ENCODE measurements around the gene XAF1.
"Not testable (repeated sequence)": the region's sequence is repeated elsewhere in the genome, so short reads cannot be mapped to it uniquely, and the experiment has no call there.

The XAF1 gene

DNA sequence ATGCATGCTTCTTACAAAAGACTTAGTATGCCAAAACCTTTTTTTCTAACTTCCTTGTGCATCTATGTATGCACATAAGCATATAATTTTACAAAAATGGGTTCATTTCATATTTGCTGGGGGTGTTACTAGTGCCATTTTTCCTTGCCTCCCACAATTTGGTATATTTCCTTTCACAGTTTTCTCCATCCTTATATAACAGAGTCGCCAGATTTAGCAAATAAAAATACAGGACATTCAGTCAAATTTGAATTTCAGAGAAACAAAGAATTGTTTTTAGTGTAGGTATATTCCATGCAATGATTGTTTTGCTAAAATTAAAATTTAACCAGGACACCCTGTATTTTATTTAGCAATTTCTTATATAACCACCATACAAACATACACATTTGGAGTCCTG lies 16.2 kb downstream of the XAF1 start:
- no peak overlapping the region for H3K4me3 ChIP-seq (ENCODE audit: low read depth, low read length)
- TF ChIP-seq, protein P1, sequence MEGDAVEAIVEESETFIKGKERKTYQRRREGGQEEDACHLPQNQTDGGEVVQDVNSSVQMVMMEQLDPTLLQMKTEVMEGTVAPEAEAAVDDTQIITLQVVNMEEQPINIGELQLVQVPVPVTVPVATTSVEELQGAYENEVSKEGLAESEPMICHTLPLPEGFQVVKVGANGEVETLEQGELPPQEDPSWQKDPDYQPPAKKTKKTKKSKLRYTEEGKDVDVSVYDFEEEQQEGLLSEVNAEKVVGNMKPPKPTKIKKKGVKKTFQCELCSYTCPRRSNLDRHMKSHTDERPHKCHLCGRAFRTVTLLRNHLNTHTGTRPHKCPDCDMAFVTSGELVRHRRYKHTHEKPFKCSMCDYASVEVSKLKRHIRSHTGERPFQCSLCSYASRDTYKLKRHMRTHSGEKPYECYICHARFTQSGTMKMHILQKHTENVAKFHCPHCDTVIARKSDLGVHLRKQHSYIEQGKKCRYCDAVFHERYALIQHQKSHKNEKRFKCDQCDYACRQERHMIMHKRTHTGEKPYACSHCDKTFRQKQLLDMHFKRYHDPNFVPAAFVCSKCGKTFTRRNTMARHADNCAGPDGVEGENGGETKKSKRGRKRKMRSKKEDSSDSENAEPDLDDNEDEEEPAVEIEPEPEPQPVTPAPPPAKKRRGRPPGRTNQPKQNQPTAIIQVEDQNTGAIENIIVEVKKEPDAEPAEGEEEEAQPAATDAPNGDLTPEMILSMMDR (IDR thresholded peaks at IDR 0.05; ENCODE audit: low read depth, low read length, missing control alignments) = no peak
- no peak for DNase-seq (ENCODE audit: low read depth)

DNA sequence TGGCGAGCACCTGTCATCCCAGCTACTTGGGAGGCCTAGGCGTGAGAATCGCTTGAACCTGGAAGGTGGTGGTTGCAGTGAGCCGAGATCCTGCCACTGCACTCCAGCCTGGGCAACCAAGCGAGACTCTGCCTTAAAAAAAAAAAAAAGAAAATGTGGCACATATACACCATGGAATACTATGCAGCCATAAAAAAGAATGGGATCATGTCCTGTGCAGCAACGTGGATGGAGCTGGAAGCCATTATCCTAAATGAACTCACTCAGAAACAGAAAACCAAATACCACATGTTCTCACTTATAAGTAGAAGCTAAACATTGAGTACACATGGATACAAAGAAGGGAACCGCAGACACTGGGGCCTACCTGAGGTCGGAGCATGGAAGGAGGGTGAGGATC lies 19.1 kb downstream of the XAF1 start:
- DNase-seq (ENCODE audit: low read depth) = not testable (repeated sequence)

DNA sequence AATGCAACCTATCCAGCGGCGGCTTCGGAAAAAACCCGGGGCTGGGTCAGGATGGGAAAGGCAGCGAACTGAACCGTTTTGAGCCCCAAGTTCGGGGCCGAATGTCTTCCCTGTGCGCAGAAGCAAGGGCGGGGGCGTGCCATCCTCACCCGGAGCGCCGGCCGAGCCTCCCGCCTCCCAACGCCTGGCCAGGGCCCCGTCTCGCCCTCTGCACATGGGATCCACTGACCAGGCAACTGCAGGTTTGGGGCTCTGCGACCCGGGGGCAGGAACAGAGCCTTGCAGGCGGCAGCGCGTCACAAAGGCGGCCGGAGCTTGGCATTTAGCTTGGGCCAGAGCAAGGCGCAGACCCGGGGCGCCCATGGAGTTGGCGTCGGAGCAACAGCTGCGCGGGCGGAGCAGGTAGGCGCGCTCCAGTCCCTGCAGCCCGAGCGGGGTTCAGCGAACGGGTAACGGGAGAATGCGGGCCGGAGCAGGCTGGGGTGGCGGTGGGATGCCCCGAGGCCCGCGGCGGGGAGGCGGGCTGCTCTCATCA lies 20.1 kb downstream of the XAF1 start, which contains the start of gene FBXO39:
Gene FBXO39, plus strand, starts transcription at position 345 of the 535 bp plus-strand sequence. CDS start 3,654 bp downstream, outside the sequence.
- DNase-seq (ENCODE audit: low read depth) = no peak
- H3K4me3 ChIP-seq (ENCODE audit: low read depth, low read length) = no peak within 1 kb of the TSS
- TF ChIP-seq, protein P1 (IDR thresholded peaks at IDR 0.05; ENCODE audit: low read depth, low read length, missing control alignments) = no peak

More for the DNA sequence above, 19.1 kb downstream of the XAF1 start:
- H3K4me3 ChIP-seq (ENCODE audit: low read depth, low read length) = not testable (repeated sequence)

DNA sequence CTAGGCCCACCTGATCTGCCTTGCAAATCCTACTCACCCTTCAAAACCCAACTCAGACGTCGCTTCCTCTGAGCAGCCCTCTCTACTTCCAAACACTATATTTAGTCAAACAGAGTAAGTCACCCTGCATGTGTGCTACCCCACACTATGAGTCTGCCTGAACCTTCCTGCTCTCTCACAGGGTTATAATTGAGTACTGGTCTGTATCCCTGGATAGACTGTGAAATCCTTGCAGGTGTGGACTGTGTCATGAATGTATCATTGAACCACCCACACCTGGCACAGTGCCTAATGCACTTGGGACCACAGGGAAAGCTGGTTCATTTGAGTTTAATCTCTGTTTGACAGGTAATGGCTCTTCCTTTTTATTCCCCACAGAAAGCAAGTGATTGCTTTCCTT lies 23.6 kb downstream of the XAF1 start:
- H3K4me3 ChIP-seq (ENCODE audit: low read depth, low read length) = no peak overlapping the region
- TF ChIP-seq, protein P1 (IDR thresholded peaks at IDR 0.05; ENCODE audit: low read depth, low read length, missing control alignments) = no peak
- no peak for DNase-seq (ENCODE audit: low read depth)

DNA sequence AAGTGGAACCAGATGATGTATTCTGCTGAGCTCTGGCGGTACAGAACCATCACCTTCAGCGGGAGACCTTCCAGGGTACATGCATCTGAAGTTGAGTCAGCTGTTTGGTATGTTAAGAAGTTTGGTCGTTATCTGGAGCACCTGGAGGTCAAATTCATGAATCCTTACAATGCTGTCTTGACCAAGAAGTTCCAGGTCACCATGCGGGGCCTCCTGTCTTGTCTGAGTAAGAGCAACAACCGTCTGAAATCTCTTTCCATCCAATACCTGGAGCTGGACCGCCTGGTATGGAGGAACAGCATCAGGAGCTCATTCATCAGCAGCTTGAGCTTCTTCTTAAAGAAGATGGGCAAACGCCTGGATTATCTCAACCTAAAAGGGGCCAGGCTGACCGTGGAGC lies 24.2 kb downstream of the XAF1 start:
- no peak overlapping the region for H3K4me3 ChIP-seq (ENCODE audit: low read depth, low read length)
- no peak for DNase-seq (ENCODE audit: low read depth)
- TF ChIP-seq, protein P1 (IDR thresholded peaks at IDR 0.05; ENCODE audit: low read depth, low read length, missing control alignments) = no peak

DNA sequence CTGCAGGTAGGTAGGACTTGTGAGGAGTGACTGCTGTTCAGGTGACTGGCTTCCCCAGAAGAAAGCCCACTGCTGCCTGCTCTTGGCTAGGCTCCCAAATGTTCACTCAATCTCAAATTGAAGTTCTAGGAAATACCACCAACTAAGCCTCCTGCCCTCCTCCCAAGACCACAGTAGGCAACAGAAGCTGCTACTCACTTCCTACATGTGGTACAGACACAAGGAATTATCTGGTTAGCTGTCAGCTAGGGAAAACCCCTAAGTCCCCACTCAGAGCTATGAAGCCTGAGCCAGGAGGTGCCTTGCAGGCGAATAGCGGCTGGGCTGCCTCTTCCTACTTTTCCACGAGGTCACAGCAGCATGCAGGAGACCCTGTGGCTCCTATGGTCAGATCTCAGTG lies 25.0 kb downstream of the XAF1 start:
- no peak overlapping the region for H3K4me3 ChIP-seq (ENCODE audit: low read depth, low read length)
- TF ChIP-seq, protein P1 (IDR thresholded peaks at IDR 0.05; ENCODE audit: low read depth, low read length, missing control alignments) = no peak
- no peak for DNase-seq (ENCODE audit: low read depth)

DNA sequence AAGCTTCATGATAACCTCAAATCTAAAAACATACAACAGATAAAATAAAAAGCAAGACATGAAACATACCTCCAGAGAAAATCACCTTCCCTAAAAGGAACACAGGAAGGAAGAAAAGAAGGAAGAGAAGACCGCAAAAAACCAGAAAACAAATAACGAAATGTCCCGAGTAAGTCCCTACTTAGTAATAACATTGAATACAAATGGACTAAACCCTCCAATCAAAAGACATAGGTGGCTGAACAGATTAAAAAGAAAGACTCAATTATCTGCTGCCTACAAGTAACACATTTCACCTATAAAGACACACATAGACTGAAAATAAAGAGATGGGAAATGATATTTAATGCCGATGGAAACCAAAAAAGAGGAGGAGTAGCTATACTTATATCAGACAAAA lies 26.4 kb downstream of the XAF1 start:
- TF ChIP-seq, protein P1 (IDR thresholded peaks at IDR 0.05; ENCODE audit: low read depth, low read length, missing control alignments) = no peak
- no peak overlapping the region for H3K4me3 ChIP-seq (ENCODE audit: low read depth, low read length)
- DNase-seq (ENCODE audit: low read depth) = no peak
